Sigmoid colon (tissue), 4 donors: ENCODE measurements around the gene ADD2.

Experiments used
- EP300 ChIP-seq, 4 donors: sonication (generic); formaldehyde crosslinking; IDR thresholded peaks; one replicate each; pipeline ENCODE4 v1.6.1; 2017; ENCODE audit warnings: antibody characterized with exemption in 4 of 4
- POLR2A ChIP-seq, 2 donors: fragments of 450-650 bp; IDR thresholded peaks; one replicate each; pipeline ENCODE4 v1.6.1; 2016; ENCODE audit warnings: antibody characterized with exemption in 2 of 2, mild to moderate bottlenecking in 2 of 2, moderate library complexity in 2 of 2

- no peak for TF ChIP-seq EP300 (IDR thresholded peaks at IDR 0.05)
- no peak for TF ChIP-seq POLR2A (IDR thresholded peaks at IDR 0.05)
Measured at GRCh38 chr2:70678576-70679143, 89.3 kb downstream of the ADD2 start.
